ENCODE measurements around the gene RNF223.

RNF223 gene

GRCh38 chr1:1115786-1116700 lies 41.9 kb upstream of the RNF223 start, which contains the start of gene C1orf159:
TSS of gene C1orf159 (minus strand) at chr1:1116089. CDS start at chr1:1091543, 24,546 bp downstream.
- no peak within 1 kb of the TSS for H3K4ac ChIP-seq (ENCODE audit: low read length)

GRCh38 chr1:1115136-1115785 lies 41.2 kb upstream of the RNF223 start:
- H3K9me3 ChIP-seq (replicated peaks in 1 of 2; ENCODE audit: control insufficient read depth in 2 of 2, insufficient read depth in 1 of 2, low read depth in 1 of 2, low read length in 2 of 2) = peaks cover 11 to 21% of the 10 kb centered on the region in 2 donors
- WGBS, 2 donors (ENCODE audit: extremely low coverage in 2 of 2, insufficient read length in 2 of 2, insufficient replicate concordance in 1 of 2) = no CpG with 5 or more reads among the region's 41 CpGs
- no peak overlapping the region for H3K18ac ChIP-seq (ENCODE audit: low read length)
- H3K4ac ChIP-seq (ENCODE audit: low read length) = no peak overlapping the region
- H2BK12ac ChIP-seq (ENCODE audit: low read length) = no peak overlapping the region
- H2BK5ac ChIP-seq (ENCODE audit: low read length) = no peak overlapping the region
- H4K8ac ChIP-seq (ENCODE audit: low read depth, low read length) = no peak overlapping the region
- no peak overlapping the region for H2BK120ac ChIP-seq (ENCODE audit: low read depth, low read length)
- no peak overlapping the region for H2BK15ac ChIP-seq (ENCODE audit: low read length)
- H3K36me3 ChIP-seq (replicated peaks in 1 of 2; ENCODE audit: control insufficient read depth in 2 of 2, insufficient read depth in 2 of 2, low read length in 2 of 2) = peaks cover 11 to 32% of the 10 kb centered on the region in 2 donors
- H3K27ac ChIP-seq (replicated peaks; ENCODE audit: low read length) = no peak overlapping the region
- H3K23ac ChIP-seq (ENCODE audit: low read depth, low read length, poor library complexity) = no peak overlapping the region
- H3K79me1 ChIP-seq (ENCODE audit: low read depth, low read length) = peaks cover 5% of the 10 kb centered on the region
- H3K9ac ChIP-seq (ENCODE audit: low read depth, low read length, poor library complexity) = peak overlapping the region; percentile 88
- H3K27me3 ChIP-seq (ENCODE audit: control insufficient read depth in 3 of 3, insufficient read depth in 3 of 3, low read depth in 1 of 3, low read length in 3 of 3) = peaks cover 0 to 31% (median 22%) of the 10 kb centered on the region in 3 experiments
- no peak overlapping the region for H3K14ac ChIP-seq (ENCODE audit: low read length)
- no peak for DNase-seq (ENCODE audit: low spot score)
- peak overlapping the region; percentile 48 for H2AK5ac ChIP-seq (ENCODE audit: low read depth, low read length)
- peak overlapping the region; percentile 69 for H3K4me2 ChIP-seq (ENCODE audit: insufficient read depth, low read length, poor library complexity, severe bottlenecking)
- no peak overlapping the region for H4K91ac ChIP-seq (ENCODE audit: low read depth, low read length, poor library complexity)
- peak overlapping the region; percentile 77 to 99 for H3K4me3 ChIP-seq (ENCODE audit: low read length in 2 of 2)
- peak overlapping the region; percentile 93 for H2AFZ ChIP-seq (ENCODE audit: low read length)
- peaks cover 3% of the 10 kb centered on the region in 2 donors for H3K4me1 ChIP-seq (ENCODE audit: control insufficient read depth in 2 of 2, insufficient read depth in 1 of 2, low read depth in 1 of 2, low read length in 2 of 2)

More at GRCh38 chr1:1115786-1116700, 41.9 kb upstream of the RNF223 start, which contains the start of gene C1orf159:
- H4K91ac ChIP-seq (ENCODE audit: low read depth, low read length, poor library complexity) = no peak within 1 kb of the TSS
- H3K27ac ChIP-seq (replicated peaks; ENCODE audit: low read length) = no peak within 1 kb of the TSS
- H3K36me3 ChIP-seq (replicated peaks in 1 of 2; ENCODE audit: control insufficient read depth in 2 of 2, insufficient read depth in 2 of 2, low read length in 2 of 2) = peaks cover 11 to 27% of the 10 kb centered on the region in 2 donors
- H3K23ac ChIP-seq (ENCODE audit: low read depth, low read length, poor library complexity) = peak within 1 kb of the TSS; percentile 77
- peak; percentile 98 for DNase-seq (ENCODE audit: low spot score)
- peak within 1 kb of the TSS; percentile 96 for H3K4me2 ChIP-seq (ENCODE audit: insufficient read depth, low read length, poor library complexity, severe bottlenecking)
- peak within 1 kb of the TSS; percentile 93 for H2AFZ ChIP-seq (ENCODE audit: low read length)
- H3K4me3 ChIP-seq (ENCODE audit: low read length in 2 of 2) = peak within 1 kb of the TSS; percentile 77 to 99
- peaks cover 11 to 21% of the 10 kb centered on the region in 2 donors for H3K9me3 ChIP-seq (replicated peaks in 1 of 2; ENCODE audit: control insufficient read depth in 2 of 2, insufficient read depth in 1 of 2, low read depth in 1 of 2, low read length in 2 of 2)
- H2AK5ac ChIP-seq (ENCODE audit: low read depth, low read length) = peak within 1 kb of the TSS; percentile 48
- H3K9ac ChIP-seq (ENCODE audit: low read depth, low read length, poor library complexity) = peak within 1 kb of the TSS; percentile 88
- H3K4me1 ChIP-seq (ENCODE audit: control insufficient read depth in 2 of 2, insufficient read depth in 1 of 2, low read depth in 1 of 2, low read length in 2 of 2) = peaks cover 3% of the 10 kb centered on the region in 2 donors
- H2BK12ac ChIP-seq (ENCODE audit: low read length) = no peak within 1 kb of the TSS
- WGBS, 2 donors (ENCODE audit: extremely low coverage in 2 of 2, insufficient read length in 2 of 2, insufficient replicate concordance in 1 of 2) = no CpG with 5 or more reads among the region's 128 CpGs
- no peaks in the 10 kb centered on the region for H3K79me1 ChIP-seq (ENCODE audit: low read depth, low read length)
- peak within 1 kb of the TSS; percentile 96 for H3K18ac ChIP-seq (ENCODE audit: low read length)
- no peak within 1 kb of the TSS for H2BK5ac ChIP-seq (ENCODE audit: low read length)
- no peak within 1 kb of the TSS for H2BK120ac ChIP-seq (ENCODE audit: low read depth, low read length)
- no peak within 1 kb of the TSS for H3K14ac ChIP-seq (ENCODE audit: low read length)
- H2BK15ac ChIP-seq (ENCODE audit: low read length) = no peak within 1 kb of the TSS
- H4K8ac ChIP-seq (ENCODE audit: low read depth, low read length) = no peak within 1 kb of the TSS
- peaks cover 0 to 36% (median 22%) of the 10 kb centered on the region in 3 experiments for H3K27me3 ChIP-seq (ENCODE audit: control insufficient read depth in 3 of 3, insufficient read depth in 3 of 3, low read depth in 1 of 3, low read length in 3 of 3)

- Histone ChIP-seq H3K9me3 (replicated peaks in 1 of 2; ENCODE audit: control insufficient read depth in 2 of 2, insufficient read depth in 1 of 2, low read depth in 1 of 2, low read length in 2 of 2) (peaks cover 11 to 21% of the 10 kb centered on the region in 2 donors), H3K4ac (ENCODE audit: low read length) (no peak overlapping the region), H3K4me3 (ENCODE audit: low read length in 2 of 2) (peak overlapping the region in 1 of 2 donors; percentile 77), H3K9ac (ENCODE audit: low read depth, low read length, poor library complexity) (no peak overlapping the region), H2AK5ac (ENCODE audit: low read depth, low read length) (no peak overlapping the region), H2BK5ac (ENCODE audit: low read length) (no peak overlapping the region), H3K27me3 (ENCODE audit: control insufficient read depth in 3 of 3, insufficient read depth in 3 of 3, low read depth in 1 of 3, low read length in 3 of 3) (peaks cover 0 to 24% (median 22%) of the 10 kb centered on the region in 3 experiments), H4K91ac (ENCODE audit: low read depth, low read length, poor library complexity) (no peak overlapping the region), H3K36me3 (replicated peaks in 1 of 2; ENCODE audit: control insufficient read depth in 2 of 2, insufficient read depth in 2 of 2, low read length in 2 of 2) (peaks cover 11 to 32% of the 10 kb centered on the region in 2 donors), H3K14ac (ENCODE audit: low read length) (no peak overlapping the region), H2BK120ac (ENCODE audit: low read depth, low read length) (no peak overlapping the region), H3K27ac (replicated peaks; ENCODE audit: low read length) (no peak overlapping the region), H2BK12ac (ENCODE audit: low read length) (no peak overlapping the region), H4K8ac (ENCODE audit: low read depth, low read length) (no peak overlapping the region), H2AFZ (ENCODE audit: low read length) (no peak overlapping the region), H2BK15ac (ENCODE audit: low read length) (no peak overlapping the region), H3K79me1 (ENCODE audit: low read depth, low read length) (peaks cover 5% of the 10 kb centered on the region), H3K4me1 (ENCODE audit: control insufficient read depth in 2 of 2, insufficient read depth in 1 of 2, low read depth in 1 of 2, low read length in 2 of 2) (peaks cover 3% of the 10 kb centered on the region in 2 donors), H3K23ac (ENCODE audit: low read depth, low read length, poor library complexity) (no peak overlapping the region), H3K18ac (ENCODE audit: low read length) (no peak overlapping the region), H3K4me2 (ENCODE audit: insufficient read depth, low read length, poor library complexity, severe bottlenecking) (no peak overlapping the region)
- no CpG with 5 or more reads among the region's 13 CpGs for WGBS, 2 donors (ENCODE audit: extremely low coverage in 2 of 2, insufficient read length in 2 of 2, insufficient replicate concordance in 1 of 2)
- DNase-seq (ENCODE audit: low spot score) = no peak
Observed at GRCh38 chr1:1114431-1114830, 40.3 kb upstream of the RNF223 start.

Measured in neuronal stem cell (in vitro differentiated cells).